Peyer's patch (tissue), 4 donors: ENCODE data around the gene EPS15.

Source experiments
- CTCF ChIP-seq, 6 experiments: fragments of 450-650 bp in 4 of 6; fragments of 200-600 bp in 2 of 6; sonication (generic) in 1 of 6; IDR thresholded peaks; one replicate each; pipeline ENCODE4 v1.5.1; 2017 to 2019; ENCODE audit warnings: antibody characterized with exemption in 6 of 6, mild to moderate bottlenecking in 3 of 6, moderate library complexity in 1 of 6
- POLR2A ChIP-seq, 2 donors: fragments of 450-650 bp; IDR thresholded peaks; one replicate each; pipeline ENCODE4 v1.5.1; 2017; ENCODE audit warnings: antibody characterized with exemption in 2 of 2, mild to moderate bottlenecking in 2 of 2, moderate library complexity in 2 of 2

- TF ChIP-seq POLR2A (IDR thresholded peaks at IDR 0.05) (no peak), CTCF (IDR thresholded peaks at IDR 0.05) (no peak)
These were observed 173.8 kb downstream of the EPS15 start for GRCh38 chr1:51345300-51345687.
